HepG2 (cell line): ENCODE data around the gene EIF4G3.

Source experiments
- CEBPB ChIP-seq: IDR thresholded peaks from 2 replicates; pipeline ENCODE4 v1.6.1; 2011; ENCODE audit warnings: low read depth, low read length, improper control_type of control experiment, borderline replicate concordance
- CTCF ChIP-seq: sonication (generic); formaldehyde crosslinking; IDR thresholded peaks from 2 replicates; pipeline ENCODE4 v1.5.0; 2020; ENCODE audit warnings: mild to moderate bottlenecking, missing genetic modification reagents, moderate library complexity
- HNF1A ChIP-seq, 2 experiments: sonication (generic) in 1 of 2; formaldehyde crosslinking in 1 of 2; IDR thresholded peaks; 2 replicates each; pipeline versions ENCODE4 v1.4.0 to v1.6.1; 2016 to 2020; ENCODE audit warnings: borderline replicate concordance in 1 of 2, low read depth in 1 of 2, mild to moderate bottlenecking in 1 of 2, missing genetic modification reagents in 1 of 2
- JUND ChIP-seq: sonication (generic); formaldehyde crosslinking; IDR thresholded peaks from 2 replicates; pipeline ENCODE4 v1.8.0; 2022; ENCODE audit warnings: mild to moderate bottlenecking, missing genetic modification reagents
- MAX ChIP-seq: IDR thresholded peaks from 2 replicates; pipeline ENCODE4 v1.6.1; 2012; ENCODE audit warnings: inconsistent platforms
- MYNN ChIP-seq: sonication (generic); formaldehyde crosslinking; IDR thresholded peaks from 2 replicates; pipeline ENCODE4 v1.4.0; 2020; ENCODE audit warnings: mild to moderate bottlenecking, low read depth, missing genetic modification reagents
- NFYB ChIP-seq: sonication (generic); formaldehyde crosslinking; IDR thresholded peaks from 2 replicates; pipeline ENCODE4 v1.4.0; 2020; ENCODE audit warnings: missing genetic modification reagents
- POLR2AphosphoS5 ChIP-seq: IDR thresholded peaks from 2 replicates; pipeline ENCODE4 v1.6.1; 2012; ENCODE audit warnings: low read depth, low read length
- ZNF101 ChIP-seq: sonication (generic); formaldehyde crosslinking; IDR thresholded peaks from 2 replicates; pipeline ENCODE4 v1.4.0; 2020; ENCODE audit warnings: mild to moderate bottlenecking, low read depth, missing genetic modification reagents, borderline replicate concordance
- ZNF318 ChIP-seq: sonication (generic); formaldehyde crosslinking; IDR thresholded peaks from 2 replicates; pipeline ENCODE4 v1.4.0; 2020; ENCODE audit warnings: mild to moderate bottlenecking, missing genetic modification reagents
- ZNF704 ChIP-seq: sonication (generic); formaldehyde crosslinking; IDR thresholded peaks from 2 replicates; pipeline ENCODE4 v1.8.1; 2023; ENCODE audit warnings: mild to moderate bottlenecking, inconsistent platforms, moderate library complexity, missing genetic modification reagents, borderline replicate concordance
- ZNF816 ChIP-seq: sonication (generic); formaldehyde crosslinking; IDR thresholded peaks from 2 replicates; pipeline ENCODE4 v1.8.0; 2022; ENCODE audit warnings: missing genetic modification reagents, mild to moderate bottlenecking, borderline replicate concordance

- TF ChIP-seq JUND (CRISPR knock-in tag), result no peak
- no peak for TF ChIP-seq MAX
- TF ChIP-seq NFYB (CRISPR knock-in tag), result no peak
- TF ChIP-seq ZNF816 (CRISPR knock-in tag), result no peak
- TF ChIP-seq MYNN, result no peak
- TF ChIP-seq POLR2AphosphoS5, result no peak
- TF ChIP-seq ZNF704 (CRISPR knock-in tag), result no peak
- no peak for TF ChIP-seq HNF1A (IDR thresholded peaks at IDR 0.05; ENCODE audit: low read depth)
- TF ChIP-seq HNF1A (CRISPR knock-in tag; IDR thresholded peaks at IDR 0.05; ENCODE audit: borderline replicate concordance), result no peak
- TF ChIP-seq CTCF, result no peak
- no peak for TF ChIP-seq ZNF318 (CRISPR knock-in tag)
- TF ChIP-seq ZNF101, result no peak
- no peak for TF ChIP-seq CEBPB
Measured at GRCh38 chr1:21129407-21129806, 47.3 kb downstream of the EIF4G3 start.
